ENCODE measurements around the gene CAP2.

CAP2 gene

GRCh38 chr6:17565399-17565798 is 172.0 kb downstream of the CAP2 start:
- H3K27me3 ChIP-seq (ENCODE audit: insufficient read depth, low read length), result no peaks in the 10 kb centered on the region
- H3K36me3 ChIP-seq (ENCODE audit: insufficient read depth, low read length), result no peaks in the 10 kb centered on the region
- peaks cover 6% of the 10 kb centered on the region for H3K9me3 ChIP-seq (ENCODE audit: low read length)
- no peak overlapping the region for H3K4me2 ChIP-seq (ENCODE audit: low read length)
- no peaks in the 10 kb centered on the region for H3K9me2 ChIP-seq (ENCODE audit: low read depth, low read length)
- H3K79me2 ChIP-seq (ENCODE audit: insufficient read depth, low read length), result no peaks in the 10 kb centered on the region
- no peak overlapping the region for H3K9ac ChIP-seq (ENCODE audit: low read length)
- no peaks in the 10 kb centered on the region for H4K20me1 ChIP-seq (ENCODE audit: insufficient read depth, low read length)
- TF ChIP-seq EZH2 (IDR thresholded peaks at IDR 0.05; ENCODE audit: borderline replicate concordance, low read length) (no peak), CTCF (IDR thresholded peaks at IDR 0.05; ENCODE audit: low read length) (no peak)
- H3K27ac ChIP-seq (ENCODE audit: low read depth, low read length, poor library complexity, severe bottlenecking), result no peak overlapping the region
- H3K4me1 ChIP-seq (ENCODE audit: insufficient read depth, low read length, severe bottlenecking), result no peaks in the 10 kb centered on the region
- no peaks in the 10 kb centered on the region for H3F3A ChIP-seq (ENCODE audit: insufficient read depth, low read length)
- H3K4me3 ChIP-seq (ENCODE audit: low read depth, low read length, poor library complexity, severe bottlenecking), result no peak overlapping the region
- H2AFZ ChIP-seq (ENCODE audit: low read length), result no peak overlapping the region

GRCh38 chr6:17574866-17575560 is 181.6 kb downstream of the CAP2 start:
- TF ChIP-seq CTCF (IDR thresholded peaks at IDR 0.05; ENCODE audit: low read length) (no peak), EZH2 (IDR thresholded peaks at IDR 0.05; ENCODE audit: borderline replicate concordance, low read length) (no peak)
- Histone ChIP-seq H3K27me3 (ENCODE audit: insufficient read depth, low read length) (no peaks in the 10 kb centered on the region), H3K9me3 (ENCODE audit: low read length) (no peaks in the 10 kb centered on the region), H3K4me2 (ENCODE audit: low read length) (no peak overlapping the region), H3K9ac (ENCODE audit: low read length) (no peak overlapping the region), H3K9me2 (ENCODE audit: low read depth, low read length) (no peaks in the 10 kb centered on the region), H3F3A (ENCODE audit: insufficient read depth, low read length) (no peaks in the 10 kb centered on the region), H3K27ac (ENCODE audit: low read depth, low read length, poor library complexity, severe bottlenecking) (no peak overlapping the region), H4K20me1 (ENCODE audit: insufficient read depth, low read length) (no peaks in the 10 kb centered on the region), H3K79me2 (ENCODE audit: insufficient read depth, low read length) (no peaks in the 10 kb centered on the region), H3K4me3 (ENCODE audit: low read depth, low read length, poor library complexity, severe bottlenecking) (no peak overlapping the region), H2AFZ (ENCODE audit: low read length) (no peak overlapping the region), H3K4me1 (ENCODE audit: insufficient read depth, low read length, severe bottlenecking) (no peaks in the 10 kb centered on the region), H3K36me3 (ENCODE audit: insufficient read depth, low read length) (no peaks in the 10 kb centered on the region)

- TF ChIP-seq CTCF (IDR thresholded peaks at IDR 0.05; ENCODE audit: low read length), result no peak
- TF ChIP-seq EZH2 (IDR thresholded peaks at IDR 0.05; ENCODE audit: borderline replicate concordance, low read length), result no peak
- no peaks in the 10 kb centered on the region for H3K36me3 ChIP-seq (ENCODE audit: insufficient read depth, low read length)
- H3K27ac ChIP-seq (ENCODE audit: low read depth, low read length, poor library complexity, severe bottlenecking), result no peak overlapping the region
- no peaks in the 10 kb centered on the region for H3K27me3 ChIP-seq (ENCODE audit: insufficient read depth, low read length)
- no peaks in the 10 kb centered on the region for H3K4me1 ChIP-seq (ENCODE audit: insufficient read depth, low read length, severe bottlenecking)
- no peaks in the 10 kb centered on the region for H3K9me3 ChIP-seq (ENCODE audit: low read length)
- H3K9me2 ChIP-seq (ENCODE audit: low read depth, low read length), result no peaks in the 10 kb centered on the region
- no peaks in the 10 kb centered on the region for H3K79me2 ChIP-seq (ENCODE audit: insufficient read depth, low read length)
- H3F3A ChIP-seq (ENCODE audit: insufficient read depth, low read length), result no peaks in the 10 kb centered on the region
- H3K4me2 ChIP-seq (ENCODE audit: low read length), result no peak overlapping the region
- H4K20me1 ChIP-seq (ENCODE audit: insufficient read depth, low read length), result no peaks in the 10 kb centered on the region
- H3K4me3 ChIP-seq (ENCODE audit: low read depth, low read length, poor library complexity, severe bottlenecking), result no peak overlapping the region
- no peak overlapping the region for H3K9ac ChIP-seq (ENCODE audit: low read length)
- H2AFZ ChIP-seq (ENCODE audit: low read length), result no peak overlapping the region
Measured at GRCh38 chr6:17577059-17577458, 183.7 kb downstream of the CAP2 start.

Data from OCI-LY1 (cell line).